H1 (cell line): ENCODE results near the gene KLK6.

Experiments
- CHD7 ChIP-seq: fragments of 300-600 bp; sonication (generic); IDR thresholded peaks from 2 replicates; pipeline ENCODE4 v1.7.1; 2012; ENCODE audit warnings: low read length, moderate library complexity, mild to moderate bottlenecking, inconsistent platforms; ENCODE audit not compliant: insufficient replicate concordance
- CTCF ChIP-seq, 3 experiments: IDR thresholded peaks; 1 replicate in 2 of 3; 2 replicates in 1 of 3; pipeline versions ENCODE4 v1.5.1 to v1.6.1; 2011; ENCODE audit warnings: low read length in 3 of 3, mild to moderate bottlenecking in 3 of 3, inconsistent platforms in 2 of 3, low read depth in 1 of 3, moderate library complexity in 1 of 3; ENCODE audit not compliant: insufficient read depth in 1 of 3; ENCODE audit errors: control extremely low read depth in 1 of 3

GRCh38 chr19:50975766-50976165, 6.4 kb upstream of the KLK6 start:
- no peak for TF ChIP-seq CHD7
- TF ChIP-seq CTCF (IDR thresholded peaks at IDR 0.05; ENCODE audit: control extremely low read depth in 1 of 3, insufficient read depth in 1 of 3, low read depth in 1 of 3, low read length in 3 of 3): no peak
